ENCODE data around the gene TNRC6C. TPM values are rescaled to one million over a fixed set of nuclear protein-coding genes. Genes with fewer than 3 reads are reported as not detected.

Gene TNRC6C
- total and polyA plus RNA-seq, 2 of the 13 experiments (the other 11 are each of a cell fraction or from before 2014, with no cell fraction given), result 0.66 to 4.9 TPM

GRCh38 chr17:78020717-78021108, 62.2 kb downstream of the TNRC6C start (continued):
- TF ChIP-seq ZNF660 (CRISPR knock-in tag; IDR thresholded peaks at IDR 0.05; ENCODE audit: borderline replicate concordance, low read depth) (no peak), SALL2 (CRISPR knock-in tag; IDR thresholded peaks at IDR 0.05) (no peak), CREM (IDR thresholded peaks at IDR 0.05) (no peak), CREM (CRISPR knock-in tag; IDR thresholded peaks at IDR 0.05) (no peak)

GRCh38 chr17:78022425-78022824, 63.9 kb downstream of the TNRC6C start:
- no peaks in the 10 kb centered on the region for H3K9me3 ChIP-seq (ENCODE audit: low read length)
- no peaks in the 10 kb centered on the region for H3K27me3 ChIP-seq (ENCODE audit: control insufficient read depth in 1 of 2, insufficient read depth in 2 of 2, low read length in 2 of 2)
- H3K4me3 ChIP-seq (replicated peaks in 1 of 3; ENCODE audit: insufficient read depth in 1 of 3, low read depth in 2 of 3, low read length in 3 of 3), result no peak overlapping the region
- ATAC-seq (no peak), DNase-seq (ENCODE audit: low spot score) (no peak), FAIRE-seq (no peak)
- H4K20me1 ChIP-seq (ENCODE audit: insufficient read depth, low read length), result no peaks in the 10 kb centered on the region
- CTCF ChIA-PET (ENCODE audit: low intra/inter-chr PET ratio, low total read pairs), result no interaction called here
- H3K9ac ChIP-seq (ENCODE audit: insufficient read depth, low read depth, low read length), result no peak overlapping the region
- H3K36me3 ChIP-seq (replicated peaks in 1 of 2; ENCODE audit: control insufficient read depth in 1 of 2, insufficient read depth in 2 of 2, low read length in 2 of 2), result no peaks in the 10 kb centered on the region
- intact Hi-C loops (cut with micrococcal nuclease; ENCODE audit: unreplicated experiment) (no loop called here), in situ Hi-C loops (cut with HindIII; ENCODE audit: extremely low pct_ligation_motif_present, low pct_unique_long_range_greater_than_20kb) (no loop called here)
- no peaks in the 10 kb centered on the region for H3K4me1 ChIP-seq (ENCODE audit: insufficient read depth, low read length)
- H2AFZ ChIP-seq (ENCODE audit: low read length), result no peak overlapping the region
- WGBS (ENCODE audit: low lambda C conversion rate), result 100% methylated on average over 2 of the region's 2 CpGs
- no peaks in the 10 kb centered on the region for H3K79me2 ChIP-seq (ENCODE audit: insufficient read depth, low read length)
- H3K4me2 ChIP-seq (ENCODE audit: low read depth, low read length), result no peak overlapping the region
- no TSS peak for BruUV-seq (replicated peaks)
- POLR2A ChIA-PET, result no interaction called here
- no peak overlapping the region for H3K27ac ChIP-seq (ENCODE audit: extremely low read length, insufficient read depth, low read length)
- no peak for TF ChIP-seq ZNF142 (CRISPR knock-in tag; IDR thresholded peaks at IDR 0.05)
- no peak for TF ChIP-seq ZHX2 (IDR thresholded peaks at IDR 0.05; ENCODE audit: low read depth)
- TF ChIP-seq ZHX2 (CRISPR knock-in tag; IDR thresholded peaks at IDR 0.05; ENCODE audit: borderline replicate concordance), result no peak
- TF ChIP-seq DNMT1 (CRISPR knock-in tag; IDR thresholded peaks at IDR 0.05), result no peak
- TF ChIP-seq HNRNPL (IDR thresholded peaks at IDR 0.05; ENCODE audit: low read depth, low read length), result no peak
- TF ChIP-seq ZSCAN31 (CRISPR knock-in tag; IDR thresholded peaks at IDR 0.05; ENCODE audit: low read depth), result no peak
- no peak for TF ChIP-seq ZNF547 (CRISPR knock-in tag; IDR thresholded peaks at IDR 0.05)
- no peak for TF ChIP-seq TEF (CRISPR knock-in tag; IDR thresholded peaks at IDR 0.05)
